ENCODE measurements around the gene CDH23. TPM values are rescaled to one million over a fixed set of nuclear protein-coding genes. Genes with fewer than 3 reads are reported as not detected.

Gene CDH23
- total RNA-seq, 1 experiment from 2014 or later: not detected

DNA sequence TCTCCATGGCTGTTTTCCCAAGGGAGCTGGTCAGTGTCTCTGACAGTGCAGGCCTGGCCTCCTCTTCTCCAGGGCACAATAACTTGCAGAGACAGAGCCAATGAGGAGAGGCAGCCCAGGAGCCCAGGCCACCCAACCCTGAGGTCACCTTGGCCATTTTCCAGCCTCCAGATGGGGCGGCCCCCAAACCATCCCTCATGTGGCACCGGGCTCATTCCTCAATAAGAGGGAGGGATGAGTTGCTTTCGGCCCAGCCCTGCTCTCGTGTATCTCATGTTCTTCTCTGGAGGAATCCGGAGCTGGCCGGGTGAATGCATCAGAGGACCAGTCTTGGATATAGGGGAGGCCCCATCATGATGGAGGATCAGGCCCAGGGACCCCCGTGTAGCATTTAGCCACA is 223.9 kb downstream of the CDH23 start:
- Histone ChIP-seq H3K9me3 (ENCODE audit: low read length) (no peaks in the 10 kb centered on the region), H3K9me2 (replicated peaks; ENCODE audit: low read length) (no peaks in the 10 kb centered on the region), H3K79me2 (ENCODE audit: low read length) (no peaks in the 10 kb centered on the region), H4K20me1 (ENCODE audit: low read length) (no peaks in the 10 kb centered on the region), H3K9ac (ENCODE audit: low read length) (no peak overlapping the region), H3K27ac (ENCODE audit: low read length) (no peak overlapping the region), H3K36me3 (ENCODE audit: low read depth, low read length) (no peaks in the 10 kb centered on the region), H2AFZ (ENCODE audit: low read length) (no peak overlapping the region), H3K27me3 (ENCODE audit: low read length) (no peaks in the 10 kb centered on the region), H3K4me1 (ENCODE audit: insufficient read depth, low read length) (peaks cover 16% of the 10 kb centered on the region), H3K4me2 (ENCODE audit: low read length) (no peak overlapping the region), H3F3A (ENCODE audit: low read length, unreplicated experiment) (no peaks in the 10 kb centered on the region), H3K4me3 (ENCODE audit: low read length) (no peak overlapping the region)
- POLR2A ChIA-PET (ENCODE audit: unreplicated experiment): no interaction called here
- intact Hi-C loops (cut with micrococcal nuclease): no loop called here
- no peak for TF ChIP-seq EZH2phosphoT487 (IDR thresholded peaks at IDR 0.05; ENCODE audit: borderline replicate concordance, low read length)
- no peak for ATAC-seq
- CTCF ChIA-PET: no interaction called here
- no TSS peak for BruUV-seq (replicated peaks)
- no peak for DNase-seq

DNA sequence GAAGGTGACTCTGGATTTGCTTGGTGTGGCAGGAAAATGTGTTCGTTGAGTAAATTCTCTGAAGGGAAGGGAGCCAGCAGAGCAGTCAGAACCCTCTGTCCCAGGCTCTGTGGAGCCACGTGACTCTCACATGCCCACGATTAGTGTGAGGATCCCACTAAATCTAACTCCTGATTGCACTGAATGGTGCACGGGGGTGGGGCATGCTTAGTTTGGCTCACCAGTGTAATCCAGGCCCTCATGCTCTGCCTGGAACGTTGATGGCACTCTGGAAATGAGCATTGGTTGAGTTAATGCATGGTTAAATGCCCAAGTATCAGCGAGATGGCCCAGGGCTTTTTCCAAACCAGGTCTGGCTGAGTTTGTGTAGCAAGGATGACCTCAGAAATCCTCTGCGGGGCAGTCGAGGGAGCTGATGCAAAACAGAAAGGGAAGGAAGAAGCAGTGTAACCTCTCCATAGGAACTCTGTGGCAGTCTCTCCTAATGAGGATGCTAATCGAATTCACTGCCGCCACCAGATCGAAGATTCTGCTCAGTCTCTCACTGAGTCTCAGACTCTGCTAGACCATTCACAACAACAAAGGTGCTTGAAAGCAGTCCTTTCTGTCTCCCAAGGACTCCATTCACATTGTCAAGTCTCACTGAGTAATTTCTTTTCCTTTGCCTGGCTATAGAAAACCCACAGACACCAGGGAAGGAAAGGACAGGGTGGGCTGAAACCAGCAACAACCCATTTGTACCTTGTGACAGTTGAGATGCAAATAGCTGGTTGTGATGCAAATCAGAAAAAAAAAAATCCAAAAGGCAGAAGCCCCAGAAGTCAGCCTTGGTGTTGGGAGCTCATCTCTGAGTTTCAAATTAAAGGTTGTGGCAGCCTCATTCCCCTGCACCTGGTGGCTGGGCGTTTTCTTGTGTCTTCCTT is 224.8 kb downstream of the CDH23 start:
- Histone ChIP-seq H3K9me3 (ENCODE audit: low read length) (no peaks in the 10 kb centered on the region), H3F3A (ENCODE audit: low read length, unreplicated experiment) (no peaks in the 10 kb centered on the region), H2AFZ (ENCODE audit: low read length) (no peak overlapping the region), H3K9me2 (replicated peaks; ENCODE audit: low read length) (no peaks in the 10 kb centered on the region), H3K79me2 (ENCODE audit: low read length) (no peaks in the 10 kb centered on the region), H4K20me1 (ENCODE audit: low read length) (no peaks in the 10 kb centered on the region), H3K9ac (ENCODE audit: low read length) (no peak overlapping the region), H3K27me3 (ENCODE audit: low read length) (no peaks in the 10 kb centered on the region), H3K4me2 (ENCODE audit: low read length) (peak overlapping the region; percentile 81; the same call in 1 of the 2 replicates), H3K36me3 (ENCODE audit: low read depth, low read length) (no peaks in the 10 kb centered on the region), H3K4me3 (ENCODE audit: low read length) (no peak overlapping the region), H3K27ac (ENCODE audit: low read length) (no peak overlapping the region), H3K4me1 (ENCODE audit: insufficient read depth, low read length) (peaks cover 16% of the 10 kb centered on the region)
- no TSS peak for BruUV-seq (replicated peaks)
- DNase-seq (no peak), ATAC-seq (peak; percentile 11; the same call in 1 of the 2 replicates)
- ChIA-PET CTCF (no interaction called here), POLR2A (ENCODE audit: unreplicated experiment) (no interaction called here)
- intact Hi-C loops (cut with micrococcal nuclease): no loop called here
- TF ChIP-seq EZH2phosphoT487 (IDR thresholded peaks at IDR 0.05; ENCODE audit: borderline replicate concordance, low read length) (no peak), EZH2 (IDR thresholded peaks at IDR 0.05; ENCODE audit: low read length, unreplicated experiment) (no peak)
- TF ChIP-seq, protein P1, sequence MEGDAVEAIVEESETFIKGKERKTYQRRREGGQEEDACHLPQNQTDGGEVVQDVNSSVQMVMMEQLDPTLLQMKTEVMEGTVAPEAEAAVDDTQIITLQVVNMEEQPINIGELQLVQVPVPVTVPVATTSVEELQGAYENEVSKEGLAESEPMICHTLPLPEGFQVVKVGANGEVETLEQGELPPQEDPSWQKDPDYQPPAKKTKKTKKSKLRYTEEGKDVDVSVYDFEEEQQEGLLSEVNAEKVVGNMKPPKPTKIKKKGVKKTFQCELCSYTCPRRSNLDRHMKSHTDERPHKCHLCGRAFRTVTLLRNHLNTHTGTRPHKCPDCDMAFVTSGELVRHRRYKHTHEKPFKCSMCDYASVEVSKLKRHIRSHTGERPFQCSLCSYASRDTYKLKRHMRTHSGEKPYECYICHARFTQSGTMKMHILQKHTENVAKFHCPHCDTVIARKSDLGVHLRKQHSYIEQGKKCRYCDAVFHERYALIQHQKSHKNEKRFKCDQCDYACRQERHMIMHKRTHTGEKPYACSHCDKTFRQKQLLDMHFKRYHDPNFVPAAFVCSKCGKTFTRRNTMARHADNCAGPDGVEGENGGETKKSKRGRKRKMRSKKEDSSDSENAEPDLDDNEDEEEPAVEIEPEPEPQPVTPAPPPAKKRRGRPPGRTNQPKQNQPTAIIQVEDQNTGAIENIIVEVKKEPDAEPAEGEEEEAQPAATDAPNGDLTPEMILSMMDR (conservative IDR thresholded peaks at IDR 0.05; ENCODE audit: low read depth, low read length): no peak

DNA sequence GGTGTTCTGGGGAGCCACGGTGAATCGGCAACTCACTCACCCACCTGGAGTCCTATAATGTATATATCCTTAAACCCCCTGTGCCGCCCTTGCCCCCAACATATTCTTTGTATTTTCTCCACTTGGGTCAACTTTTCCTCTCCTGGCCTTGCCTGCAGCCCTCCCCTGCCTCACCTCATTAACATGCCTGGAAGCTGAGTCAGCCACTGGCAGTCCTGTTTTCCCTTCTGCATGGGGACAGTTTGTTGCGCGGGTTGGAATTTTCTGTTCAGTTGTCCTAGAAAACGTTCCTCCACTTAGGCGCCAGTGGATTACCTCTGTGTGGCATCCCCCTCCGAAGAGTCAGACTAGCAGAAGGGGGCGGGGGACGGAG is 225.4 kb downstream of the CDH23 start:
- H3K27ac ChIP-seq (ENCODE audit: low read length): no peak overlapping the region
- H4K20me1 ChIP-seq (ENCODE audit: low read length): no peaks in the 10 kb centered on the region
- peak overlapping the region; percentile 43; the same call in 1 of the 2 replicates for H3K4me3 ChIP-seq (ENCODE audit: low read length)
- no peak for TF ChIP-seq EZH2phosphoT487 (IDR thresholded peaks at IDR 0.05; ENCODE audit: borderline replicate concordance, low read length)
- no peak for TF ChIP-seq EZH2 (IDR thresholded peaks at IDR 0.05; ENCODE audit: low read length, unreplicated experiment)
- TF ChIP-seq, protein P1 (conservative IDR thresholded peaks at IDR 0.05; ENCODE audit: low read depth, low read length): no peak
- DNase-seq: peak; percentile 65
- intact Hi-C loops (cut with micrococcal nuclease): no loop called here
- no peaks in the 10 kb centered on the region for H3K36me3 ChIP-seq (ENCODE audit: low read depth, low read length)
- ChIA-PET CTCF (no interaction called here), POLR2A (ENCODE audit: unreplicated experiment) (interaction anchor here (0.6 kb wide), 1 partner anchor 52 kb away, joined by 4 read pairs; no protein-coding TSS in a partner anchor)
- no peaks in the 10 kb centered on the region for H3F3A ChIP-seq (ENCODE audit: low read length, unreplicated experiment)
- H3K4me2 ChIP-seq (ENCODE audit: low read length): peak overlapping the region; percentile 81
- no peak overlapping the region for H3K9ac ChIP-seq (ENCODE audit: low read length)
- peak; percentile 91 for ATAC-seq
- 0 out of 2 replicates have a peak overlapping the region, but pooled peaks have one; percentile 45 for H2AFZ ChIP-seq (ENCODE audit: low read length)
- no peaks in the 10 kb centered on the region for H3K9me3 ChIP-seq (ENCODE audit: low read length)
- H3K9me2 ChIP-seq (replicated peaks; ENCODE audit: low read length): no peaks in the 10 kb centered on the region
- H3K79me2 ChIP-seq (ENCODE audit: low read length): no peaks in the 10 kb centered on the region
- no peaks in the 10 kb centered on the region for H3K27me3 ChIP-seq (ENCODE audit: low read length)
- H3K4me1 ChIP-seq (ENCODE audit: insufficient read depth, low read length): peaks cover 16% of the 10 kb centered on the region
- BruUV-seq (replicated peaks): no TSS peak
